CD4-positive, CD25-positive, alpha-beta regulatory T cell (primary cell): ENCODE measurements around the gene MACROD2. TPM values are rescaled to one million over a fixed set of nuclear protein-coding genes. Genes with fewer than 3 reads are reported as not detected.

Experiments used
- ATAC-seq, 2 donors: fragments of 150-1000 bp; cut with Tn5 transposase; one replicate each; pipeline ENCODE4 v1.10.0; 2021; ENCODE audit warnings: low read depth in 2 of 2, moderate number of reproducible peaks in 2 of 2, moderate library complexity in 1 of 2
- DNase-seq, 3 donors: peaks; one replicate each; pipeline versions ENCODE4 v3.0.0 to v3.0.0-alpha.2; 2012 to 2022; ENCODE audit warnings: mixed read lengths in 1 of 3
- H3K27ac ChIP-seq: one replicate; pipeline ENCODE4 v1.7.0; 2013; ENCODE audit warnings: mild to moderate bottlenecking, low read length; ENCODE audit not compliant: insufficient read depth, poor library complexity, severe bottlenecking
- H3K27me3 ChIP-seq: one replicate; pipeline ENCODE4 v1.7.0; 2013; ENCODE audit warnings: low read length; ENCODE audit not compliant: control insufficient read depth, insufficient read depth
- H3K36me3 ChIP-seq: one replicate; pipeline ENCODE4 v1.7.0; 2013; ENCODE audit warnings: mild to moderate bottlenecking, low read length, moderate library complexity; ENCODE audit not compliant: control insufficient read depth, insufficient read depth
- H3K4me1 ChIP-seq: 2 replicates; pipeline ENCODE4 v1.7.0; 2013; ENCODE audit warnings: mild to moderate bottlenecking, low read length; ENCODE audit not compliant: insufficient read depth, control insufficient read depth, poor library complexity, severe bottlenecking
- H3K4me3 ChIP-seq: one replicate; pipeline ENCODE4 v1.7.0; 2013; ENCODE audit warnings: low read depth, mild to moderate bottlenecking, low read length, moderate library complexity
- H3K9me3 ChIP-seq, 2 experiments: 1 replicate in 1 of 2; 2 replicates in 1 of 2; pipeline ENCODE4 v1.7.0; 2013; ENCODE audit warnings: low read length in 2 of 2, mild to moderate bottlenecking in 1 of 2, moderate library complexity in 1 of 2; ENCODE audit not compliant: control insufficient read depth in 2 of 2
- H3K27ac Mint-ChIP-seq, 3 donors: one replicate each; pipeline ENCODE4 v1.8.0; 2020 to 2022; ENCODE audit warnings: mild to moderate bottlenecking in 3 of 3, mixed read lengths in 3 of 3, moderate library complexity in 2 of 3
- H3K27me3 Mint-ChIP-seq: one replicate; pipeline ENCODE4 v1.8.0; 2022; ENCODE audit warnings: mild to moderate bottlenecking, mixed read lengths
- H3K36me3 Mint-ChIP-seq: one replicate; pipeline ENCODE4 v1.8.0; 2020; ENCODE audit warnings: mixed read lengths
- H3K4me1 Mint-ChIP-seq, 4 donors: one replicate each; pipeline ENCODE4 v1.8.0; 2020 to 2022; ENCODE audit warnings: mixed read lengths in 4 of 4, mild to moderate bottlenecking in 1 of 4
- H3K4me3 Mint-ChIP-seq, 4 donors: one replicate each; pipeline ENCODE4 v1.8.0; 2020 to 2022; ENCODE audit warnings: mild to moderate bottlenecking in 4 of 4, mixed read lengths in 4 of 4, moderate library complexity in 3 of 4
- H3K9me3 Mint-ChIP-seq, 7 donors: one replicate each; pipeline ENCODE4 v1.8.0; 2020 to 2022; ENCODE audit warnings: mixed read lengths in 7 of 7, mild to moderate bottlenecking in 3 of 7, moderate library complexity in 2 of 7
- polyA plus RNA-seq, 4 donors: library from polyadenylated mRNA; unstranded; fragments of 300-500 nt; fragmentation: Illumina TruSeq; gene quantifications; one replicate each; pipeline ENCODE4 v1.2.3, GENCODE V29; 2021
- total RNA-seq: library from RNA; stranded (reverse); gene quantifications from one replicate; pipeline ENCODE4 v1.2.3, GENCODE V29; 2022

The MACROD2 gene
- total and polyA plus RNA-seq, 5 donors from 2014 or later = 1.4 TPM; not detected in 4

DNA sequence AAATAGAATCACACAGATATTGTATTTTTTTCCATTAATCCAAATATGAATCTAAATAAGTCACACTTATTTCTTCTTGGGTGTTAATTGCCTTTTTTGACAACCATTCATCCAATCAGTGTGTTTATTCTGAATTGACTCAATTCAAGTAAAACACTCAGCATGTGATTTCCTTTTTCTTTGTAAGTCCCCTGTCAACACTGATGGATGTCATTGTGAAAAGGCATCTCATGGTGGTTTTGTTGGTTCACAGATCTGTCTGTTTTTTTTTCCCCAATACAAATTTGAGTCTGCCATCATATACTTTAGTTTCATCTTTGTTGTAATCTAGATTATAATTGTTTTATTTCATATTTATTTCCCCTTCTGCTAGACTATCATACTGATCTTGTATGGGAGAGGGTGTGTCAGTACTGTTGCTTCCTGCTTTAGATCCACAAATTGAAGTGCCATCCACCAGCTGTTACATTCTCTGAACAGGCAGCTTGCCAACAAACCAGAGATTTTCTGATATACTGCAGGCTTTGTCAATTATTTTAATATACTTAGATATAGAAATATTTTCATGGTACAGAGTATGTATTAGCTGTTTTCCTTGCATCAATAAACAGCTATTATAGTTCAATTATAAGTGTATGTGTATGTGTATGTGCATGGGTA, 406.3 kb downstream of the MACROD2 start:
- ATAC-seq (no peak), DNase-seq (no peak)
- Histone ChIP-seq H3K4me3 (no peak overlapping the region), H3K36me3 (no peaks in the 10 kb centered on the region), H3K4me1 (no peaks in the 10 kb centered on the region), H3K27ac (no peak overlapping the region), H3K27me3 (no peaks in the 10 kb centered on the region), H3K9me3 (no peaks in the 10 kb centered on the region)
- H3K4me1 Mint-ChIP-seq = no peaks in the 10 kb centered on the region
- H3K27me3 Mint-ChIP-seq = no peaks in the 10 kb centered on the region
- H3K27ac Mint-ChIP-seq = no peak overlapping the region
- no peak overlapping the region for H3K4me3 Mint-ChIP-seq
- H3K9me3 Mint-ChIP-seq = peaks cover 3 to 34% (median 8%) of the 10 kb centered on the region in 7 donors
- H3K36me3 Mint-ChIP-seq = no peaks in the 10 kb centered on the region

DNA sequence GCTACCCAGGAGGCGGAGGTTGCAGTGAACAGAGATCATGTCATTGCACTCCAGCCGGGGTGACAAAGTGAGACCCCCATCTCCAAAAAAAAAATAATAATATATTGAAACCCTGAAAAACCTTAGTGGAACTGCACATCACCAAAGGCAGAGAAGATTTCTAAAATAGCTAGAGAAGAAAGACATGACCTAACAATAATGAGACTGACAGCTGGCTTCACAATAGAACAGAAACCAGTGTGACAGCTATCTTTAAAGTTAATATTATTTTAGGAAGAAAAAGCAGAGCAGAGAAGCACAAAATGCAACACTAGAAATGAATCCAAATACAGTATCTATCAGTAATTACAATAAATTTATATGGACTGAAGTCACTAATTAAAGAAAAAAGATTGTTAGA, 409.2 kb downstream of the MACROD2 start:
- no peak overlapping the region for H3K4me3 ChIP-seq
- H3K4me1 ChIP-seq = no peaks in the 10 kb centered on the region
- ATAC-seq (no peak), DNase-seq (no peak)
- Mint-ChIP-seq H3K27me3 (no peaks in the 10 kb centered on the region), H3K4me1 (no peaks in the 10 kb centered on the region), H3K36me3 (no peaks in the 10 kb centered on the region), H3K9me3 (peaks cover 6 to 36% (median 11%) of the 10 kb centered on the region in 7 donors), H3K27ac (no peak overlapping the region), H3K4me3 (no peak overlapping the region)
- H3K9me3 ChIP-seq = no peaks in the 10 kb centered on the region
- H3K27me3 ChIP-seq = no peaks in the 10 kb centered on the region
- H3K27ac ChIP-seq = no peak overlapping the region
- no peaks in the 10 kb centered on the region for H3K36me3 ChIP-seq

DNA sequence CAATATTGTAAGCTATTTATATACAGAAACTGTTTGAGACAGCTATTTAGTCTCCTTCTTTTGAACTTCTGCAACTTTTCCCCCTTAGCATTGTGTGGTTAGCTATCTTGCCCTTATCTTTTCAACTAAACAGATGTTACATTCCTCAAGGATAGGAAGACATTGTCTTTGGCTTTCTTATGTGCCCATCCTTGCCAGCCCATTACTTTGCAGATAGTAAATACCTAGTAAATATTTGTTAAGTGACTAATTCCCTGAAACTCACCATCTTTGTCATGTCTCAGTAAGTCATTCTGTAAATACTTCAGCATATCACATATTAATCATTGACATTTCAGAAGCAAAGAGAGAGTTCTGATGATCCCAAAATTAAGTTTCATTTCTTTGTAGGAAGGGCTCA, 411.2 kb downstream of the MACROD2 start:
- Mint-ChIP-seq H3K36me3 (no peaks in the 10 kb centered on the region), H3K9me3 (peaks cover 2 to 25% (median 10%) of the 10 kb centered on the region in 7 donors), H3K27ac (no peak overlapping the region), H3K27me3 (no peaks in the 10 kb centered on the region), H3K4me3 (no peak overlapping the region), H3K4me1 (no peaks in the 10 kb centered on the region)
- Histone ChIP-seq H3K27me3 (no peaks in the 10 kb centered on the region), H3K4me3 (no peak overlapping the region), H3K9me3 (peaks cover 0 to 4% of the 10 kb centered on the region in 2 experiments), H3K27ac (no peak overlapping the region), H3K4me1 (no peaks in the 10 kb centered on the region), H3K36me3 (no peaks in the 10 kb centered on the region)
- no peak for DNase-seq
- no peak for ATAC-seq

DNA sequence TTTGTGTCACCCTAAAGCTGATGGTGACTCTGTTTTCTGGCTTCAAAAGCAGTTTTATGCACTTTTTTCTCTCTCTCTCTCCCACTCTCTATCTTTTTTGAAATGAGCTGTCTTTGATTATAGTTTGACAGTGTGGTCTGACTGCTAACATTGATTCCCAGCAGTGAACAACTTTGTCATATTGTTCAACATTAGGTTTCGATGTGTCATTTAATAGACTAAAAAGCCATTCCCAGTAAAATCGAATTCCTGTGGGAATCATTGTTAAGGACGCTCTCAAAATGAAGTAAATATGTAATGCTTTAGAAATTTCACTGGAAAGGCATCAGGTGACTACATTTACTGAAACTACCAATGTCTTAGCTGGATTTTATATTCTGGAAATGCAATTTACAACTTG, 412.0 kb downstream of the MACROD2 start:
- H3K27ac ChIP-seq = no peak overlapping the region

DNA sequence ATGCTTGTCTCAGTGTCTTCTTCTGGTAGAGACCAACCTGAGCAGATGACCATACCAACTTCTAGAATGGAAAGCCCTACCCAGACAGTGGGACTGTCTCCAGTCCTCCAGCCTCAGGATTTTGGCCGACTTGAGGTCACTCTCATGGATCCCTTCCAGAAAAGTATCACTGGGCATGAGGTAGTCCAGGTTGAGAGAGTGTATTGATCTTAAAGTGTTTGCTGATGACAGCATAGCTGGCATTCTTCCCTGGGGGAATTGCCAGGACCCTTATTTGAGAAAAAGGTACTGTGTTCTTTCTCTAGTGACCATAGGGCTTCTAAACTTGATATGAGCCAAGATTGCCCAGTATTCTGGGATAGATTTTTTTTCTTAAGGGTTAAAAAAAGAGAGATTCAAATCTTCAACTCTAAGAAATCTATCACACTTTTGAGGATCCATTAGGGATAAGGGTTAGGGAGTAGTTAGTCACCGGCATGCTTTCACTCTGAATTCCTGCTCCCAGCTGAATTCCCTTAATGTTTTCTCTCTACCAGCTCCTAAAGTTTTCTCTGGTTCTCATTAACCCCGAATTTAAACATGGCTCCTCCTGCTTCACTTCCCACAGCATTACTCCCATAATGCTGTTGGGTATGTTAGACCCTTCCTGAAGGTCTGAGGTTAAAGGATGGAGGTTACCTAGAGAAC, 415.7 kb downstream of the MACROD2 start:
- Histone ChIP-seq H3K27me3 (no peaks in the 10 kb centered on the region), H3K36me3 (no peaks in the 10 kb centered on the region), H3K9me3 (peaks cover 0 to 4% of the 10 kb centered on the region in 2 experiments), H3K27ac (no peak overlapping the region), H3K4me3 (no peak overlapping the region), H3K4me1 (no peaks in the 10 kb centered on the region)
- Mint-ChIP-seq H3K27ac (no peak overlapping the region), H3K27me3 (no peaks in the 10 kb centered on the region), H3K4me3 (no peak overlapping the region), H3K36me3 (no peaks in the 10 kb centered on the region), H3K9me3 (peaks cover 7 to 24% (median 13%) of the 10 kb centered on the region in 7 donors), H3K4me1 (no peaks in the 10 kb centered on the region)
- no peak for ATAC-seq
- no peak for DNase-seq

More for the DNA sequence above, 412.0 kb downstream of the MACROD2 start:
- Mint-ChIP-seq H3K4me3 (peak overlapping the region in 1 of 4 donors; percentile 43), H3K4me1 (no peaks in the 10 kb centered on the region), H3K27ac (no peak overlapping the region), H3K36me3 (no peaks in the 10 kb centered on the region), H3K27me3 (no peaks in the 10 kb centered on the region), H3K9me3 (peaks cover 6 to 30% (median 12%) of the 10 kb centered on the region in 7 donors)
- Histone ChIP-seq H3K9me3 (peaks cover 0 to 4% of the 10 kb centered on the region in 2 experiments), H3K4me1 (no peaks in the 10 kb centered on the region), H3K4me3 (no peak overlapping the region), H3K36me3 (no peaks in the 10 kb centered on the region), H3K27me3 (no peaks in the 10 kb centered on the region)
- ATAC-seq (no peak), DNase-seq (no peak)

DNA sequence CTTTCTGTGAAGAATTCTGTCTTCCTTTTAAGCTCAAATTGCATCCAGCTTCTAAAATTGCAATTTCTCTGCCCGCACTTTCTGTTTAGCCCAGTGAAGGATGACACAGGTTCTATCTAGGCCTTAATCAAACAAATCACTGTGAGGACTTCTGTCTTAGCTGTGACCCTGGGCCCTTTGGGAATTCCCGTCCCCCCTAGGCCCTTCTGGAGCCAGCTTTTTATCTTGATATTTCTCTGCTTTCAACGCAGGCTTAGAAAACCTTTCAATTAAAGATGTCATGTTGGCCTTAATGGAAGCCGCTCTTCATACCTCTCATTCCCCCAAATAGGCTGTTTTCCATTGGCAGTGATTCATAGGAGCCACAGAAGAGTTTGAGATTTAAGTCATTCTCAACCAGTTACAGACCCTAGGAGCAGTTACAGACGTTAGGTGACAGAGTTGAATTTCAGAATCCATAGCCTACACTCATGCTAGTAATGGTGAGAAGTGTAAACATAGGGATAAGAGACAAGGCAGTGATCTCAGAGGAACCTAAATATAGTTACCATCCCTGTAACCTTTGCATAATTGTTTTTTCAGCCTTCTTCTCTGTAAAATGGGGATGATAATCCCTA, 416.9 kb downstream of the MACROD2 start:
- H3K36me3 ChIP-seq = no peaks in the 10 kb centered on the region
- H3K4me3 ChIP-seq = no peak overlapping the region
- H3K9me3 Mint-ChIP-seq = peaks cover 7 to 20% (median 14%) of the 10 kb centered on the region in 7 donors
- ATAC-seq = no peak
- H3K27ac Mint-ChIP-seq = no peak overlapping the region
- no peaks in the 10 kb centered on the region for H3K4me1 ChIP-seq
- H3K27ac ChIP-seq = no peak overlapping the region
- no peak for DNase-seq
- no peaks in the 10 kb centered on the region for H3K36me3 Mint-ChIP-seq
- peaks cover 0 to 4% of the 10 kb centered on the region in 2 experiments for H3K9me3 ChIP-seq
- H3K27me3 Mint-ChIP-seq = no peaks in the 10 kb centered on the region
- H3K4me3 Mint-ChIP-seq = no peak overlapping the region
- H3K4me1 Mint-ChIP-seq = no peaks in the 10 kb centered on the region
- H3K27me3 ChIP-seq = no peaks in the 10 kb centered on the region

DNA sequence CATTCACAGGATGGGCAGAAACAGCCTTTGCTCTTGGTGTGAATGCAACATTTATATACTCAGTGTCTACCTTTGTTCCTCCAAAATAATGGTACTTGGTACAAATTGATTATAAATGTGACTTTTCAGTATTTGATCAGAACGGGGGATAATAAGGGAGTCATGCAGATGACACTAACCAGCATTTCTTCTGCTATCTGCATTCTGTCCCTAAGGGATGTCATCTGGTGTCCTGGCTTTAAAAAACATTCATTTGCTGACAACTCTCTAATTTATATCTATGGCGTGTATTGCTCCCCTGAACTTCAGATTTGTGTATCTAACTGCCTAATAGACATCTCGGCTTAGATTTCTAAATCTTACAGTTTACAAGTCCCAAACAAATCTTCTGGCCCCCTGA, 418.5 kb downstream of the MACROD2 start:
- H3K9me3 ChIP-seq = peaks cover 0 to 4% of the 10 kb centered on the region in 2 experiments
- no peak overlapping the region for H3K4me3 ChIP-seq
- H3K4me1 Mint-ChIP-seq = no peaks in the 10 kb centered on the region
- H3K27me3 ChIP-seq = no peaks in the 10 kb centered on the region
- H3K4me1 ChIP-seq = no peaks in the 10 kb centered on the region
- H3K9me3 Mint-ChIP-seq = peaks cover 6 to 17% (median 10%) of the 10 kb centered on the region in 7 donors
- DNase-seq = no peak
- H3K36me3 Mint-ChIP-seq = no peaks in the 10 kb centered on the region
- H3K4me3 Mint-ChIP-seq = no peak overlapping the region
- H3K27me3 Mint-ChIP-seq = no peaks in the 10 kb centered on the region
- H3K27ac ChIP-seq = no peak overlapping the region
- H3K36me3 ChIP-seq = no peaks in the 10 kb centered on the region
- ATAC-seq = no peak
- H3K27ac Mint-ChIP-seq = no peak overlapping the region
